Aorta (tissue), 5 donors: ENCODE measurements around the gene SART1. TPM values are rescaled to one million over a fixed set of nuclear protein-coding genes. Genes with fewer than 3 reads are reported as not detected.

ENCODE experiments used
- ATAC-seq: fragments of 200-7000 bp; cut with Tn5 transposase; one replicate; pipeline ENCODE4 v1.9.1; 2022; ENCODE audit warnings: moderate library complexity; ENCODE audit not compliant: low FRiP score
- DNase-seq, 2 donors: peaks; one replicate each; pipeline ENCODE4 v3.0.0-alpha.2; 2020
- H3K27ac ChIP-seq, 2 donors: one replicate each; pipeline ENCODE4 v1.5.1; 2013; ENCODE audit warnings: low read length in 2 of 2, mild to moderate bottlenecking in 2 of 2, moderate library complexity in 2 of 2, control low read depth in 1 of 2, inconsistent platforms in 1 of 2, low read depth in 1 of 2
- H3K27me3 ChIP-seq, 2 donors: one replicate each; pipeline ENCODE4 v1.6.1; 2013; ENCODE audit warnings: control low read depth in 1 of 2, low read length in 1 of 2, mild to moderate bottlenecking in 1 of 2, moderate library complexity in 1 of 2; ENCODE audit not compliant: insufficient read depth in 2 of 2, control insufficient read depth in 1 of 2
- H3K36me3 ChIP-seq, 2 donors: one replicate each; pipeline ENCODE4 v1.6.1; 2013; ENCODE audit warnings: control low read depth in 1 of 2, low read length in 1 of 2, mild to moderate bottlenecking in 1 of 2; ENCODE audit not compliant: insufficient read depth in 2 of 2, control insufficient read depth in 1 of 2
- H3K4me1 ChIP-seq, 2 donors: one replicate each; pipeline ENCODE4 v1.6.1; 2013; ENCODE audit warnings: low read length in 2 of 2, control low read depth in 1 of 2, mild to moderate bottlenecking in 1 of 2, moderate library complexity in 1 of 2; ENCODE audit not compliant: insufficient read depth in 2 of 2, control insufficient read depth in 1 of 2
- H3K4me3 ChIP-seq, 2 donors: one replicate each; pipeline ENCODE4 v1.5.1; 2013; ENCODE audit warnings: low read length in 2 of 2, control low read depth in 1 of 2, mild to moderate bottlenecking in 1 of 2
- H3K9me3 ChIP-seq: one replicate; pipeline ENCODE4 v1.6.1; 2013; ENCODE audit warnings: mild to moderate bottlenecking, low read length; ENCODE audit not compliant: control insufficient read depth
- WGBS, 2 donors: extraction: QIAGEN DNeasy Blood & Tissue Kit; methylation state at CpG; one replicate each; pipeline ENCODE4 v1.1.7; 2013; 5-methylcytosine and 5-hydroxymethylcytosine counted together
- intact Hi-C, 2 donors: fragments of 100-400 bp; cut with DNase I; formaldehyde crosslinking; loops; one replicate each; pipeline versions ENCODE4 v1.14.2 to v1.15.0; 2022
- polyA plus RNA-seq, 2 donors: library from polyadenylated mRNA; stranded (reverse); fragments of 200-250 nt; gene quantifications; one replicate each; pipeline ENCODE4 v1.2.3, GENCODE V29; 2013
- total RNA-seq, 2 donors: library from RNA; stranded (reverse); fragmentation: NEBNext Ultra II Directional; extraction: Animal tissue kit (Norgen Biotek cat#: 25700); gene quantifications; one replicate each; pipeline ENCODE4 v1.2.1, GENCODE V29; 2021
- donor health status: healthy with polysubstance abuse.
- donor health status: Bipolar disorder and iron deficiency.
- donor health status: DM: no; HTN: no; CAD: no.
- donor health status: DM: no; HTN: no; CAD: no.
- donor health status: DM: yes; HTN: yes; CAD: no.

The SART1 gene
- total and polyA plus RNA-seq, 4 donors, result 27.9 to 129 (median 51.6) TPM

DNA sequence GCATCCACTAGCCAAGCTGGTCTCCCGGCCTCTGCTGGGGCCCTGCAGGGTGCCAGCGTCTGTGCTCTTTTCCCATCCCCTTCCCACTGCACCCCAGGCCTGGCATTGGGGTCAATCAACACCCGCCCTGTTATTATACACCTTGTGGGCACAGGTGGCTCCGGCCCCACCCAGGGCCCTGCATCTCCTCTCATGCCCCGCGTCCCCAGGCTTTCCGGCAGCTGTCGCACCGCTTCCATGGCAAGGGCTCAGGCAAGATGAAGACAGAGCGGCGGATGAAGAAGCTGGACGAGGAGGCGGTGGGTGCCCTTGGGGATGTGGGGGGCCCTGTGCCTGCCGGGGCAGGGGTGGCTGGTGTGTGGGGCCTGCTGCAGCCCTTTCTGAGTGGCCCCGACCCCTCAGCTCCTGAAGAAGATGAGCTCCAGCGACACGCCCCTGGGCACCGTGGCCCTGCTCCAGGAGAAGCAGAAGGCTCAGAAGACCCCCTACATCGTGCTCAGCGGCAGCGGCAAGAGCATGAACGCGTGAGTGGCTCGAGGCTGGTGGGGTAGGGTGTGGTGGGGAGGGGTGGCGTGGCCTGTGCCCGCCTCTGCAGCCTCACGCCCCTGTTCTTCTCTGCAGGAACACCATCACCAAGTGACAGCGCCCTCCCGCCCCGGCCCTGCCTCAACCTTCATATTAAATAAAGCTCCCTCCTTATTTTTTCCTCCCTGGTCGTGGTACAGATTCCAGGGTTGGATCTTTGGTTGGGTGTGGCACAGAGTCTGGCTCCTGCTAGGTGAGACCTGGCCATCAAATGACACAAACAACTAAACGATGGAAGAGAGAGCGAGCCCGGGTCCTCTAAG is 17.1 kb downstream of the SART1 start:
- no peak overlapping the region for H3K4me3 ChIP-seq
- no peak for DNase-seq
- H3K27ac ChIP-seq, result no peak overlapping the region
- peaks cover 3 to 9% of the 10 kb centered on the region in 2 donors for H3K36me3 ChIP-seq
- H3K9me3 ChIP-seq, result no peaks in the 10 kb centered on the region
- H3K4me1 ChIP-seq, result no peaks in the 10 kb centered on the region
- no peaks in the 10 kb centered on the region for H3K27me3 ChIP-seq
- intact Hi-C loops, result no loop called here
- ATAC-seq, result no peak
- WGBS, 2 donors, result 91% methylated on average over 33 to 34 of the region's 34 CpGs

DNA sequence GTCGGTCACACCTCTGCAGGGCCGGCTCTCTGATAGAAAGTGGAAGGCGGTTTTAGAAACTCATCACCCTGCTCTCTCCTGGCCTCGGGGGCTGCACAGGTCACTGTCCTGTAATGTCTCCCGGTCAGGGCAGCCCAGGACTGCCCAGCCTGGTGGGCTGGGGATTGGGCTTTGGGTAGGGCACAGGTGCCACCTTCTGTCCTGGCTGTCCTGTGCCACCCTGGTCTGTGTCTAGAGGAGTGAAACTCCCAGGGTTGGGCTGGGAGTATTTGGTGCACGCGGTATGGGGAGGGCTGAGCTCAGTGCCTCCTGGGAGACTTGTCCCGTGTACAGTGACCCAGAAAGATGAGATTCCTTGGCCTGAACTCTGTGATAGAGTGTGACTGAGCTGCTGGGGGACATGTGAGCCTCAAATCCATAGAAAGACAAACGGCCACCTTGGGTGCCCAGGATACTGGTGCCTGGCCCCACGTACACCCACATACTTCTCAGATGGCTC is 17.8 kb downstream of the SART1 start:
- intact Hi-C loops, result no loop called here
- H3K27me3 ChIP-seq, result no peaks in the 10 kb centered on the region
- H3K9me3 ChIP-seq, result no peaks in the 10 kb centered on the region
- H3K4me3 ChIP-seq, result no peak overlapping the region
- peak; percentile 9 for ATAC-seq
- H3K36me3 ChIP-seq, result peaks cover 3 to 9% of the 10 kb centered on the region in 2 donors
- 81 to 83% methylated on average over 10 of the region's 10 CpGs for WGBS, 2 donors
- no peak for DNase-seq
- no peaks in the 10 kb centered on the region for H3K4me1 ChIP-seq
- no peak overlapping the region for H3K27ac ChIP-seq

DNA sequence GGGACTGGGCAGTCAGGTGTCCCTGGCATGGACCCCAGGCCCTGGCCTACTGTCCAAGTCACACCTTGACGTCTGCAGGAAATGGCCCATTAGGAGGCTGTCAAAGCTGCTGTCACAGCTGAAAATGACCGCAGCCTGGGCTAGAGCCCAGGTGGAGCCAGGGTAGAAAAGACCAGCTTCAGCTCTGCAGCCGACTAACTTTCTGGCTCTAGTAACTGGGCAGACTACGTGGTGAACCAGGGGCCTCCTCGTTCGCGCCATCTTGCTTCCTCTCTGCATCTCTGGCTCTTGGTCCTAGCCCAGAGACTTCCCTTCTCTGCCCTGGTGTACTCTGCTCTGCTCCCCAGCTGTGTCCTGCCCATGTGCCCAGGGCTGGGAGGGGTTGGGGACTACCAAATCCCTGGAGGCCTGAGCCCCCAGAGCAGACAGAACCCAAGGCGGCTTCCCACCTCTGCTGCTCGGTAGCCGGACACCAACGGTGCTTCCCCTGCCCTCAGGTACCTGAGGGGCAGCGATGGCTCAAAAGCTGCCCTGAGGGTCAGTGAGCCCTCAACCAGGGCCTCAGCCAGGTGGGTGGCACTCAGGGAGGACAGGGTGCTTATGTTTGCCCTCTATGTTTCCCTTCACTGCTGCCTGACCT is 19.7 kb downstream of the SART1 start:
- 73 to 75% methylated on average over 12 of the region's 12 CpGs for WGBS, 2 donors
- DNase-seq (peak in 1 of 2 donors; percentile 35), ATAC-seq (no peak)
- Histone ChIP-seq H3K36me3 (peaks cover 3 to 7% of the 10 kb centered on the region in 2 donors), H3K27me3 (no peaks in the 10 kb centered on the region), H3K9me3 (no peaks in the 10 kb centered on the region), H3K4me3 (no peak overlapping the region), H3K27ac (no peak overlapping the region), H3K4me1 (no peaks in the 10 kb centered on the region)
- intact Hi-C loops, result loop anchor here in 1 of 2 donors (10.0 kb wide), 1 partner anchor 276 kb away; no protein-coding TSS in a partner anchor

DNA sequence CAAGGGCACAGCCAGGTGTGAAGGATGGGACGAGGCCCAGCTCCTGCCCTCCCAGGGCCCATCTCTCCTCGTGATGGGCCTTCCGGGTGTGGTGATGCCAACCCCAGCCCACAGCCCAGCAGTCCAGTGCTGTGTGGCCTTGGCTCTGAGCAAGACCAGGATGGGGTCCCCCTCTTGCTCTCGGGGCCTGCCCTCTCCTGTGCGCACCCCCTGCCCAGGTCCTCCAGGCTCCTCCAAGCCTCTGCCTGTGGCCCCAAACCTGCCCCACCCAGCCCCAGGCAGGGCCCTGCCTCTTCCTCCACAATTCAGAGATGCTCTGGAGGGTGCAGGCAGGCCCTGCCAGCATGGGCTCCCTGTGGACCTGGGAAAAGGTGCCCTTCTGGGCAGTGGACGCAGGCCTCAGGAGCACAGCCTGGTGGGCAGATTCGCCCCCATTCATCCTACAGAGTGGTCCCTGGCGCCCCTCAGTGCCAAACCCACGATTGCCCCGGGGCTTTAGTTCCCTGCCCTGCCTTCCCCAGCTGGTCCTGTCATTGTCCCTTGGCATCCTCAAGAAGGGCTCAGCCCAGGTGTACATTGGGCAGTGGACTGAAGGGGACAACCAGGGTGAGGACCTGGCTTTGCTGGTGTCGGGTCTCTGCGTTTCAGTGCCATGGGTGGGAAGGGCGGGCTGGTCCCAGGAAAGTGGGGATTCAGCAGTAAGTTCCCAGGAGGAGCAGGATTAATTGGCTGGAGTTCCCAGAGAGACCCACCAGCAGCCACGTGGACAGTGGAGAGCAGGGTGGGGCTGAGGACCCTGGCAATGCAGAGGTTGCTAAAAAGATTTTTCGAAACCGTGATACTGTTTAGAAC is 20.7 kb downstream of the SART1 start:
- no peak overlapping the region for H3K4me3 ChIP-seq
- WGBS, 2 donors, result 68 to 74% methylated on average over 16 of the region's 16 CpGs
- ATAC-seq, result no peak
- no peaks in the 10 kb centered on the region for H3K27me3 ChIP-seq
- DNase-seq, result peak in 1 of 2 donors; percentile 22
- no peak overlapping the region for H3K27ac ChIP-seq
- H3K9me3 ChIP-seq, result no peaks in the 10 kb centered on the region
- intact Hi-C loops, result loop anchor here in 1 of 2 donors (10.0 kb wide), 1 partner anchor 277 kb away; no protein-coding TSS in a partner anchor
- H3K4me1 ChIP-seq, result no peaks in the 10 kb centered on the region
- H3K36me3 ChIP-seq, result peaks cover 3 to 7% of the 10 kb centered on the region in 2 donors

DNA sequence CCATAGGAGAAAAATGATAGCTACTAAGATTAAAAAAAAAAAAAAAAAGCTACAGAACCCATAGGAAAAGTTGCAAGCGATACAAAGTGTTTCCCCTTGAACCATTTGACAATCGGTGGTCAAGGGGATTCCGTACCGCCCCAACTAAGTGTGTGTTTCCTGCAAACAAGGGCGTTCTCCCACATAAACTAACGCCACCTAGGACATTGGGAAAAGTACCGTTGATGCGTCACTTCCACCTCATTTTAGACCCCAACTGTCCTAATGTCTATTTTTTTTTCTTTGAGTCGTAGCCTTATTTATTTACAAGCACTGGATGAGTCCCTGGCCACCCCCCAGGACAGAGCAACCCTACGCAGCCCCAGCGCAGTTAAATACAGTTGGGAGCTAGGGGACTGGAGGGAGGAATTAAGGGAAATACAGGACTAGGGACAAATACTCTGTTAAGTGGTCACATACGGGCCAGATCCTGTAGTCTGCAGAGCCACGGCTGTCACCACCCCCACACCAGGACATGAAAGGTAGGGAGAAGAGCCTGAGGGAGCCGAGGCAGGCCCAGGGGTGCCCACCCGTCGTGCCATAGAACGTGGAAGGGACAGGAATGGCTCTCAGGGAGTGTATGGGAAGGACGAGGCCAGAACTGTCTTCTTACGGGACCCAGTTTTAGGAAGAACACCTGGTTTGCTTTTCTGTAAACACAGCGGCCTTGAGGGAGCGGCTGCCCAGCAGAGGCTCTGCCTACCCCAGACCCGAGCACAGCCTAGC is 21.5 kb downstream of the SART1 start:
- Histone ChIP-seq H3K36me3 (peaks cover 0 to 2% of the 10 kb centered on the region in 2 donors), H3K9me3 (no peaks in the 10 kb centered on the region), H3K4me1 (no peaks in the 10 kb centered on the region), H3K27me3 (no peaks in the 10 kb centered on the region), H3K27ac (no peak overlapping the region), H3K4me3 (no peak overlapping the region)
- DNase-seq (peak in 1 of 2 donors; percentile 20), ATAC-seq (no peak)
- intact Hi-C loops, result loop anchor here in 1 of 2 donors (10.0 kb wide), 1 partner anchor 278 kb away; no protein-coding TSS in a partner anchor
- WGBS, 2 donors, result 72 to 76% methylated on average over 21 to 22 of the region's 22 CpGs

DNA sequence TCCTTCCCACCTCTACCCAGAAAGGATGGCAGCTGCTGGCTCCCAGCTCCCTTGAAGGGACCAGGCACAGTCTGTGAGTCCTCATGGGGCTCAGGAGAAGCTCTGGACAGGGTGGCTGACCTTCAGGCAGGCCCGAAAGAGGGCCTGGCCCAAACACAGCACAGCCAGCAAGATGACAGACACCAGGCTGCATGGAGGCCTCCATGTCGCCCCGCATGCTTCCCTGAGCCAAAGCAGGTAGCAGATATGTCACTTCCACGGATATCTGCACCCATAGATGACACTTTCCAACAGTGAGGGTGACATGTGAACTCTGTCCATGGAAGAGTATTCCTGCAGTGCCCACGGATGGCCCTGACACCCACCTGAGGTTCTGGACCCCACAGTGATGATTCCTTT is 22.1 kb downstream of the SART1 start:
- Histone ChIP-seq H3K27me3 (no peaks in the 10 kb centered on the region), H3K27ac (no peak overlapping the region), H3K36me3 (no peaks in the 10 kb centered on the region), H3K4me1 (no peaks in the 10 kb centered on the region), H3K9me3 (no peaks in the 10 kb centered on the region), H3K4me3 (no peak overlapping the region)
- DNase-seq (peak in 1 of 2 donors; percentile 9), ATAC-seq (no peak)
- WGBS, 2 donors, result 76 to 77% methylated on average over 5 of the region's 5 CpGs
- intact Hi-C loops, result loop anchor here in 1 of 2 donors (10.0 kb wide), 1 partner anchor 279 kb away; no protein-coding TSS in a partner anchor

DNA sequence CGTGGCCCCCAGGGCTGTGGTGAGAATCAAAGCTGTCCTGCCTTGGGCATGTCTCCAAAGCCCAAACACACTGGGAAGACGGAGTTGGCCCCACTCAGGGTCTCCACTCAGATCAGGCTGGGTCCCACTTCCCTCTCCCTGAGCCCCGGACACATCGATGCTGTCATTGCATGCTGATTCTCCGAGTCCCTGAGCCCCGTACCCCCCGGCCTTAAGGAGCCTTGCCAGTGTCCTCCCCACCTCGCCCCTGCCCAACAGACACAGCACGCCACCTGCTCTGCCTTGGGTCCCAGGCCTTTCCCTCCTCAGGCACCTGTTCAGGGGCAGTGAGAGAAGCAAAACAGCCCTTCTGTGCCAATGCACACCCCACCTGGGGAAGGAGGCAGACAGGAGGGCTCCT is 25.8 kb downstream of the SART1 start:
- Histone ChIP-seq H3K9me3 (no peaks in the 10 kb centered on the region), H3K36me3 (no peaks in the 10 kb centered on the region), H3K4me3 (no peak overlapping the region), H3K27me3 (no peaks in the 10 kb centered on the region), H3K27ac (no peak overlapping the region), H3K4me1 (no peaks in the 10 kb centered on the region)
- DNase-seq (peak in 1 of 2 donors; percentile 29), ATAC-seq (no peak)
- WGBS, 2 donors, result 82 to 85% methylated on average over 9 of the region's 9 CpGs
- intact Hi-C loops, result loop anchor here in 1 of 2 donors (5.0 to 10.0 kb wide), 2 partner anchors 35 to 283 kb away; no protein-coding TSS in a partner anchor
